Endodermal cell (in vitro differentiated cells): ENCODE measurements around the gene DHH. TPM values are rescaled to one million over a fixed set of nuclear protein-coding genes. Genes with fewer than 3 reads are reported as not detected.
"Not testable (repeated sequence)": the region's sequence is repeated elsewhere in the genome, so short reads cannot be mapped to it uniquely, and the experiment has no call there.

Experiments
- DNase-seq: peaks from one replicate; pipeline ENCODE4 v3.0.0-alpha.2; 2017
- H3K27ac ChIP-seq: 2 replicates; pipeline ENCODE4 v1.5.1; 2013; ENCODE audit warnings: mild to moderate bottlenecking, low read depth, low read length, moderate library complexity
- H3K27me3 ChIP-seq: 2 replicates; pipeline ENCODE4 v1.6.1; 2013; ENCODE audit warnings: mild to moderate bottlenecking, low read length, moderate library complexity; ENCODE audit not compliant: insufficient read depth, control insufficient read depth, poor library complexity, severe bottlenecking
- H3K36me3 ChIP-seq: 2 replicates; pipeline ENCODE4 v1.7.0; 2013; ENCODE audit warnings: mild to moderate bottlenecking, low read length, moderate library complexity; ENCODE audit not compliant: control insufficient read depth, insufficient read depth
- H3K4me1 ChIP-seq: one replicate; pipeline ENCODE4 v1.7.0; 2013; ENCODE audit warnings: low read length; ENCODE audit not compliant: control insufficient read depth, insufficient read depth
- H3K4me3 ChIP-seq: 2 replicates; pipeline ENCODE4 v1.5.1; 2013; ENCODE audit warnings: mild to moderate bottlenecking, low read length, moderate library complexity
- H3K9ac ChIP-seq: 2 replicates; pipeline ENCODE4 v1.6.1; 2013; ENCODE audit warnings: mild to moderate bottlenecking, low read length, moderate library complexity; ENCODE audit not compliant: poor library complexity, severe bottlenecking; ENCODE audit errors: extremely low read depth
- H3K9me3 ChIP-seq: 2 replicates; pipeline ENCODE4 v1.6.1; 2013; ENCODE audit warnings: mild to moderate bottlenecking, low read length, moderate library complexity; ENCODE audit not compliant: control insufficient read depth
- H3K27ac Mint-ChIP-seq: 2 replicates; pipeline ENCODE4 v1.8.0; 2020; ENCODE audit warnings: mixed read lengths
- H3K27me3 Mint-ChIP-seq: 2 replicates; pipeline ENCODE4 v1.8.0; 2021; ENCODE audit warnings: mild to moderate bottlenecking, mixed read lengths; ENCODE audit not compliant: insufficient read depth
- H3K36me3 Mint-ChIP-seq: 2 replicates; pipeline ENCODE4 v1.8.0; 2020; ENCODE audit warnings: low read depth, mixed read lengths
- H3K4me1 Mint-ChIP-seq: 2 replicates; pipeline ENCODE4 v1.8.0; 2020; ENCODE audit warnings: mixed read lengths
- H3K4me3 Mint-ChIP-seq: 2 replicates; pipeline ENCODE4 v1.8.0; 2020; ENCODE audit warnings: mild to moderate bottlenecking, moderate library complexity, mixed read lengths
- H3K9me3 Mint-ChIP-seq: 2 replicates; pipeline ENCODE4 v1.8.0; 2020; ENCODE audit warnings: mild to moderate bottlenecking, mixed read lengths
- WGBS, 2 experiments: methylation state at CpG; one replicate each; pipeline versions ENCODE4 v1.1.5 to v1.1.7; 2013; ENCODE audit warnings: missing lambda C conversion rate in 2 of 2, mixed read lengths in 1 of 2; ENCODE audit not compliant: insufficient coverage in 1 of 2, insufficient read length in 1 of 2; 5-methylcytosine and 5-hydroxymethylcytosine counted together
- total RNA-seq, 2 donors: library from RNA; stranded (reverse); fragmentation: NEBNext Ultra II Directional in 1 of 2; extraction: Animal tissue kit (Norgen Biotek cat#: 25700) in 1 of 2; gene quantifications; 2 replicates in 1 of 2; 3 replicates in 1 of 2; pipeline ENCODE4 v1.2.1, GENCODE V29; 2021
- TF ChIP-seq, protein P1 (sequence below): fragments of 200-600 bp; sonication (generic); conservative IDR thresholded peaks from 2 replicates; pipeline ENCODE4 v1.5.0; 2021; ENCODE audit warnings: antibody characterized with exemption, mild to moderate bottlenecking

DHH gene
- total RNA-seq, 2 donors from 2014 or later, result 0.15 to 0.51 TPM

DNA sequence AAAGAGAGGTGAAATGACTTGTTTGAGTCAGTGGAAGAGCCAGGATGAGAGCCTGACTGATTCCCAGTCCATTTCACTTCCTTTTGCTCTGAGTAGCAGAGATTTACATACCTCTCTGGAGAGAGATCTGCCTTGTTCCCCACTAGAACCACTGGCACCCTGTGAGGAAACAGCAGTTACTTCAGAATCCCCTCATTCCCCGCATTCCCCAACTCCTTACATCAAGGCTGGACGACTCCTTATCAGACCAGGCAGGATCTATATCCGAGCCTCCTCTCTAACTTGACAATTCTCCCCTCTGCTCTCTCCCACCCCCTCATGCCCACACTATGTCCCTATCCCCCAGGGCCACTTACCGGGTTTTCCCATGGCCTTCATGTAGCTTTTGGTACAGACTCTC, 28.5 kb downstream of the DHH start:
- WGBS, 2 experiments, result 27 to 58% methylated on average over 2 to 4 of the region's 4 CpGs
- Mint-ChIP-seq H3K4me1 (peaks cover 11% of the 10 kb centered on the region), H3K36me3 (no peaks in the 10 kb centered on the region), H3K27ac (peak overlapping the region; percentile 74), H3K27me3 (peaks cover 13% of the 10 kb centered on the region), H3K4me3 (no peak overlapping the region), H3K9me3 (no peaks in the 10 kb centered on the region)
- H3K36me3 ChIP-seq, result no peaks in the 10 kb centered on the region
- no peak overlapping the region for H3K9ac ChIP-seq
- TF ChIP-seq, protein P1, sequence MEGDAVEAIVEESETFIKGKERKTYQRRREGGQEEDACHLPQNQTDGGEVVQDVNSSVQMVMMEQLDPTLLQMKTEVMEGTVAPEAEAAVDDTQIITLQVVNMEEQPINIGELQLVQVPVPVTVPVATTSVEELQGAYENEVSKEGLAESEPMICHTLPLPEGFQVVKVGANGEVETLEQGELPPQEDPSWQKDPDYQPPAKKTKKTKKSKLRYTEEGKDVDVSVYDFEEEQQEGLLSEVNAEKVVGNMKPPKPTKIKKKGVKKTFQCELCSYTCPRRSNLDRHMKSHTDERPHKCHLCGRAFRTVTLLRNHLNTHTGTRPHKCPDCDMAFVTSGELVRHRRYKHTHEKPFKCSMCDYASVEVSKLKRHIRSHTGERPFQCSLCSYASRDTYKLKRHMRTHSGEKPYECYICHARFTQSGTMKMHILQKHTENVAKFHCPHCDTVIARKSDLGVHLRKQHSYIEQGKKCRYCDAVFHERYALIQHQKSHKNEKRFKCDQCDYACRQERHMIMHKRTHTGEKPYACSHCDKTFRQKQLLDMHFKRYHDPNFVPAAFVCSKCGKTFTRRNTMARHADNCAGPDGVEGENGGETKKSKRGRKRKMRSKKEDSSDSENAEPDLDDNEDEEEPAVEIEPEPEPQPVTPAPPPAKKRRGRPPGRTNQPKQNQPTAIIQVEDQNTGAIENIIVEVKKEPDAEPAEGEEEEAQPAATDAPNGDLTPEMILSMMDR, result no peak
- H3K27ac ChIP-seq, result no peak overlapping the region
- DNase-seq, result peak; percentile 69
- H3K9me3 ChIP-seq, result no peaks in the 10 kb centered on the region
- no peaks in the 10 kb centered on the region for H3K4me1 ChIP-seq
- no peak overlapping the region for H3K4me3 ChIP-seq
- H3K27me3 ChIP-seq, result peaks cover 12% of the 10 kb centered on the region

DNA sequence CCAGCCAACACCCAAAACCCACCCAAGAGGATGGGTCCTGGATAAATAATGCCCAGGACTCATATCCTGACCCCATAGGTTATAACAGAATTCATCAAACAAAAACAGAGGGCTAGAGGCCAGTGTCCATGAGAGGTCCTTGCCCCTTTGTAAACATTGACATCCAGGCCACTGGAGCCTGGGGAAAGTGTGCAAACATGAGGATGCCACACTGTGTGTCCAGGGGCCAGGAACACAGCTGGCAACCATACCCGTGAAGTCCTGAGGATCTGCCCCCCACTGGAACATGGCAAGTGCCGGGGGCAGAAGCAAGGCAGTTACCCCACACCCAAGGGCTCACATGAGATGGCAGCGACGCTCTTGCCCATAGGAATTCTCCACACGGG, 29.8 kb downstream of the DHH start:
- 87 to 93% methylated on average over 4 to 5 of the region's 5 CpGs for WGBS, 2 experiments
- no peak for DNase-seq
- Mint-ChIP-seq H3K9me3 (no peaks in the 10 kb centered on the region), H3K4me1 (peaks cover 13% of the 10 kb centered on the region), H3K27ac (no peak overlapping the region), H3K36me3 (no peaks in the 10 kb centered on the region), H3K4me3 (no peak overlapping the region), H3K27me3 (peaks cover 13% of the 10 kb centered on the region)
- no peaks in the 10 kb centered on the region for H3K4me1 ChIP-seq
- H3K36me3 ChIP-seq, result no peaks in the 10 kb centered on the region
- H3K9me3 ChIP-seq, result no peaks in the 10 kb centered on the region
- TF ChIP-seq, protein P1, result no peak
- H3K27me3 ChIP-seq, result peaks cover 12% of the 10 kb centered on the region
- no peak overlapping the region for H3K27ac ChIP-seq
- H3K4me3 ChIP-seq, result no peak overlapping the region
- no peak overlapping the region for H3K9ac ChIP-seq

DNA sequence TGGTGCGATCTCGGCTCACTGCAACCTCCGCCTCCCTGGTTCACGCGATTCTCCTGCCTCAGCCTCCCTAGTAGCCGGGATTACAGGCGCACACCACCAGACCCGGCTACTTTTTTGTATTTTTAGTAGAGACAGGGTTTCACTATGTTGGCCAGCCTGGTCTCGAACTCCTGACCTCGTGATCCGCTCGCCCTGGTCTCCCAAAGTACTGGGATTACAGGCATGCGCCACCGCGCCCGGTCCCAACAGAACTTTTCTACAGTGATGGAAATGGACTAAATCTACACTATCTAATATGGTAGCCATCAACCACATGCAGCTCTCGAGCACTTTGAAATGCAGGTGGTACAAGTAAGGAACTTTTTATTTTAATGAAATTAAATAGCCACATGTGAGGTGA, 32.7 kb downstream of the DHH start:
- peaks cover 28% of the 10 kb centered on the region for H3K4me1 Mint-ChIP-seq
- WGBS, 2 experiments, result 86 to 95% methylated on average over 15 to 17 of the region's 17 CpGs

DNA sequence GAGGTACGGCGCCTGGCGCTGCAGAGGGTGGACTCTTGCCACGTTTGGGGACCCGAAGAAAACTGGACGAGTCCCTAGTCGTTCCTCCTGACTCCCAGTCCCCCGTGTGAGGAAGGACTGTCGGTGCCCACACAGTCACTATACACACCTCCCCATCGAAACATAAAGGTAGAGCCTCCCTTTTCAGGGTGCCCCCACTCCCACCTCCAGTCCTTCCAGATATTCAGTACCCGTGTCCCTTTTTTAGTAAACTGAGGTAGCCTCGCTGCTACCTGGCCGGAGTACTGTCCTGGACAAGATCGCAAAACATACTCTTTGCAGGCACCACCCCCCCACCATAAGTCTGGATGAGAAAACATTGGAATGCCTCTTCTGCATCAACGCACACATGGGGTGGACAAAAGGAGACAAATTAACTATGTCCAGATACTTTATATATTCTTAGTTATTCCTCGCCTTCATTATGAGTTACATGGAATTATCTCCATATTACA, 33.4 kb downstream of the DHH start:
- no peaks in the 10 kb centered on the region for H3K9me3 ChIP-seq
- 7 to 21% methylated on average over 9 to 16 of the region's 16 CpGs for WGBS, 2 experiments
- H3K4me1 ChIP-seq, result peaks cover 4% of the 10 kb centered on the region
- TF ChIP-seq, protein P1, result no peak
- H3K4me3 Mint-ChIP-seq, result peak overlapping the region; percentile 96
- DNase-seq, result no peak
- peak overlapping the region; percentile 92 for H3K9ac ChIP-seq
- H3K4me1 Mint-ChIP-seq, result peaks cover 35% of the 10 kb centered on the region
- H3K4me3 ChIP-seq, result peak overlapping the region; percentile 89
- no peaks in the 10 kb centered on the region for H3K36me3 ChIP-seq
- no peaks in the 10 kb centered on the region for H3K27me3 ChIP-seq
- H3K36me3 Mint-ChIP-seq, result no peaks in the 10 kb centered on the region
- H3K9me3 Mint-ChIP-seq, result no peaks in the 10 kb centered on the region
- H3K27me3 Mint-ChIP-seq, result no peaks in the 10 kb centered on the region
- peak overlapping the region; percentile 36 for H3K27ac ChIP-seq
- H3K27ac Mint-ChIP-seq, result peak overlapping the region; percentile 99

More for the DNA sequence above, 32.7 kb downstream of the DHH start:
- H3K27ac ChIP-seq, H3K9ac ChIP-seq, H3K27ac Mint-ChIP-seq, H3K4me1 ChIP-seq, H3K4me3 ChIP-seq, DNase-seq, H3K9me3 ChIP-seq, H3K36me3 Mint-ChIP-seq, H3K36me3 ChIP-seq, H3K27me3 ChIP-seq, H3K9me3 Mint-ChIP-seq, H3K27me3 Mint-ChIP-seq: not testable (repeated sequence)
- peak overlapping the region; percentile 96 for H3K4me3 Mint-ChIP-seq
